IMR-90 (cell line): ENCODE measurements around the gene PACC1.
"Not testable (repeated sequence)": the region's sequence is repeated elsewhere in the genome, so short reads cannot be mapped to it uniquely, and the experiment has no call there.

ENCODE experiments used
- BHLHE40 ChIP-seq: fragments of 150-350 bp; IDR thresholded peaks from 2 replicates; pipeline ENCODE4 v1.6.1; 2016; ENCODE audit warnings: mild to moderate bottlenecking, low read depth, low read length
- CEBPB ChIP-seq: IDR thresholded peaks from 2 replicates; pipeline ENCODE4 v1.6.1; 2012; ENCODE audit warnings: low read depth, low read length, improper control_type of control experiment
- CHD1 ChIP-seq: IDR thresholded peaks from 2 replicates; pipeline ENCODE4 v1.6.1; 2012; ENCODE audit warnings: low read depth, low read length, improper control_type of control experiment
- FOS ChIP-seq: fragments of 150-350 bp; IDR thresholded peaks from 2 replicates; pipeline ENCODE4 v1.6.1; 2016; ENCODE audit warnings: low read depth, low read length
- MAFK ChIP-seq: IDR thresholded peaks from 2 replicates; pipeline ENCODE4 v1.6.1; 2012; ENCODE audit warnings: low read depth, low read length, improper control_type of control experiment
- MAZ ChIP-seq: IDR thresholded peaks from 2 replicates; pipeline ENCODE4 v1.6.1; 2012; ENCODE audit warnings: low read depth, mild to moderate bottlenecking, low read length, improper control_type of control experiment, moderate library complexity, borderline replicate concordance
- MXI1 ChIP-seq: IDR thresholded peaks from 2 replicates; pipeline ENCODE4 v1.6.1; 2012; ENCODE audit warnings: low read depth, mild to moderate bottlenecking, low read length, moderate library complexity, borderline replicate concordance
- POLR2A ChIP-seq: IDR thresholded peaks from 2 replicates; pipeline ENCODE4 v1.6.1; 2012; ENCODE audit warnings: mild to moderate bottlenecking, low read depth, low read length
- RCOR1 ChIP-seq: IDR thresholded peaks from 2 replicates; pipeline ENCODE4 v1.6.1; 2012; ENCODE audit warnings: mild to moderate bottlenecking, low read length, improper control_type of control experiment; ENCODE audit not compliant: insufficient replicate concordance
- RFX5 ChIP-seq: IDR thresholded peaks from 2 replicates; pipeline ENCODE4 v1.8.0; 2012; ENCODE audit warnings: low read depth, mild to moderate bottlenecking, low read length, moderate library complexity
- SMC3 ChIP-seq: fragments of 150-350 bp; IDR thresholded peaks from 2 replicates; pipeline ENCODE4 v1.6.1; 2016; ENCODE audit warnings: low read depth, mild to moderate bottlenecking, antibody characterized with exemption, low read length, moderate library complexity
- TF ChIP-seq, protein P1 (sequence below): conservative IDR thresholded peaks from 2 replicates; pipeline ENCODE4 v1.5.1; 2012; ENCODE audit warnings: mild to moderate bottlenecking, low read depth, low read length, improper control_type of control experiment
- TF ChIP-seq, protein P2 (sequence below): fragments of 150-350 bp; IDR thresholded peaks from 2 replicates; pipeline ENCODE4 v1.6.1; 2016; ENCODE audit warnings: low read depth, mild to moderate bottlenecking, low read length, moderate library complexity, borderline replicate concordance
- TF ChIP-seq, protein P3 (sequence below): fragments of 150-350 bp; IDR thresholded peaks from 2 replicates; pipeline ENCODE4 v1.6.1; 2017; ENCODE audit warnings: mild to moderate bottlenecking, antibody characterized with exemption, low read length, low read depth

DNA sequence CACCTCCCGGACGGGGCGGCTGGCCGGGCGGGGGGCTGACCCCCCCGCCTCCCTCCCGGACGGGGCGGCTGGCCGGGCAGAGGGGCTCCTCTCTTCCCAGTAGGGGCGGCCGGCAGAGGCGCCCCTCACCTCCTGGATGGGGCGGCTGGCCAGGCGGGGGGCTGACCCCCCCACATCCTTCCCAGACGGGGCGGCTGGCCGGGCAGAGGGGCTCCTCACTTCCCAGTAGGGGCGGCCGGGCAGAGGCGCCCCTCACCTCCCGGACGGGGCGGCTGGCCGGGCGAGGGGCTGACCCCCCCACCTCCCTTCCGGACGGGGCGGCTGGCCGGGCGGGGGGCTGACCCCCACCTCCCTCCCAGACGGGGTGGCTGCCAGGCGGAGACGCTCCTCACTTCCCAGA, 93.7 kb downstream of the PACC1 start:
- TF ChIP-seq MXI1, POLR2A, RCOR1, FOS, MAZ, RFX5, BHLHE40, SMC3, MAFK, CEBPB, CHD1: not testable (repeated sequence)
- TF ChIP-seq, protein P1, sequence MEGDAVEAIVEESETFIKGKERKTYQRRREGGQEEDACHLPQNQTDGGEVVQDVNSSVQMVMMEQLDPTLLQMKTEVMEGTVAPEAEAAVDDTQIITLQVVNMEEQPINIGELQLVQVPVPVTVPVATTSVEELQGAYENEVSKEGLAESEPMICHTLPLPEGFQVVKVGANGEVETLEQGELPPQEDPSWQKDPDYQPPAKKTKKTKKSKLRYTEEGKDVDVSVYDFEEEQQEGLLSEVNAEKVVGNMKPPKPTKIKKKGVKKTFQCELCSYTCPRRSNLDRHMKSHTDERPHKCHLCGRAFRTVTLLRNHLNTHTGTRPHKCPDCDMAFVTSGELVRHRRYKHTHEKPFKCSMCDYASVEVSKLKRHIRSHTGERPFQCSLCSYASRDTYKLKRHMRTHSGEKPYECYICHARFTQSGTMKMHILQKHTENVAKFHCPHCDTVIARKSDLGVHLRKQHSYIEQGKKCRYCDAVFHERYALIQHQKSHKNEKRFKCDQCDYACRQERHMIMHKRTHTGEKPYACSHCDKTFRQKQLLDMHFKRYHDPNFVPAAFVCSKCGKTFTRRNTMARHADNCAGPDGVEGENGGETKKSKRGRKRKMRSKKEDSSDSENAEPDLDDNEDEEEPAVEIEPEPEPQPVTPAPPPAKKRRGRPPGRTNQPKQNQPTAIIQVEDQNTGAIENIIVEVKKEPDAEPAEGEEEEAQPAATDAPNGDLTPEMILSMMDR: not testable (repeated sequence)
- TF ChIP-seq, protein P2, sequence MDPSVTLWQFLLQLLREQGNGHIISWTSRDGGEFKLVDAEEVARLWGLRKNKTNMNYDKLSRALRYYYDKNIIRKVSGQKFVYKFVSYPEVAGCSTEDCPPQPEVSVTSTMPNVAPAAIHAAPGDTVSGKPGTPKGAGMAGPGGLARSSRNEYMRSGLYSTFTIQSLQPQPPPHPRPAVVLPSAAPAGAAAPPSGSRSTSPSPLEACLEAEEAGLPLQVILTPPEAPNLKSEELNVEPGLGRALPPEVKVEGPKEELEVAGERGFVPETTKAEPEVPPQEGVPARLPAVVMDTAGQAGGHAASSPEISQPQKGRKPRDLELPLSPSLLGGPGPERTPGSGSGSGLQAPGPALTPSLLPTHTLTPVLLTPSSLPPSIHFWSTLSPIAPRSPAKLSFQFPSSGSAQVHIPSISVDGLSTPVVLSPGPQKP: not testable (repeated sequence)
- TF ChIP-seq, protein P3, sequence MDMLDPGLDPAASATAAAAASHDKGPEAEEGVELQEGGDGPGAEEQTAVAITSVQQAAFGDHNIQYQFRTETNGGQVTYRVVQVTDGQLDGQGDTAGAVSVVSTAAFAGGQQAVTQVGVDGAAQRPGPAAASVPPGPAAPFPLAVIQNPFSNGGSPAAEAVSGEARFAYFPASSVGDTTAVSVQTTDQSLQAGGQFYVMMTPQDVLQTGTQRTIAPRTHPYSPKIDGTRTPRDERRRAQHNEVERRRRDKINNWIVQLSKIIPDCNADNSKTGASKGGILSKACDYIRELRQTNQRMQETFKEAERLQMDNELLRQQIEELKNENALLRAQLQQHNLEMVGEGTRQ: not testable (repeated sequence)
